ENCODE measurements around the gene FNDC8. TPM values are rescaled to one million over a fixed set of nuclear protein-coding genes. Genes with fewer than 3 reads are reported as not detected.

Gene FNDC8
- total and polyA plus RNA-seq, 9 of the 15 experiments (the other 6 are each of a cell fraction or from before 2014, with no cell fraction given), result 0.04 TPM; not detected in 8

- TF ChIP-seq MLX (CRISPR knock-in tag; conservative IDR thresholded peaks at IDR 0.05), result no peak
- TF ChIP-seq KLF1 (tag; IDR thresholded peaks at IDR 0.05), result no peak
- 0 out of 2 replicates have a peak, but pooled peaks have one; percentile 53 for TF ChIP-seq ESRRA (IDR thresholded peaks at IDR 0.05; ENCODE audit: borderline replicate concordance, low read depth)
- TF ChIP-seq HMGN3 (IDR thresholded peaks at IDR 0.05; ENCODE audit: borderline replicate concordance, extremely low read depth, insufficient read length, low read depth, low read length), result no peak
- TF ChIP-seq STAT5A (IDR thresholded peaks at IDR 0.05; ENCODE audit: borderline replicate concordance, low read length), result no peak
- no peak for TF ChIP-seq TBL1XR1 (IDR thresholded peaks at IDR 0.05; ENCODE audit: low read length in 2 of 2)
- no peak for TF ChIP-seq HMG20B (CRISPR knock-in tag; IDR thresholded peaks at IDR 0.05)
- 0 out of 4 replicates have a peak, but pooled peaks of 1 of the 2 experiments have one; percentile 28 for TF ChIP-seq TEAD1 (CRISPR knock-in tag; IDR thresholded peaks at IDR 0.05)
- peak; percentile 99 for TF ChIP-seq RB1 (IDR thresholded peaks at IDR 0.05; ENCODE audit: low read depth)
- no peak for TF ChIP-seq CEBPG (CRISPR knock-in tag; IDR thresholded peaks at IDR 0.05)
- TF ChIP-seq CEBPG (tag; conservative IDR thresholded peaks at IDR 0.05 in 1 of 2, IDR thresholded peaks at IDR 0.05 in 1 of 2), result no peak
- TF ChIP-seq E2F3 (CRISPR knock-in tag; IDR thresholded peaks at IDR 0.05), result peak; percentile 94; the same call in 1 of the 2 replicates
- no peak for TF ChIP-seq ZNF134 (CRISPR knock-in tag; conservative IDR thresholded peaks at IDR 0.05)
- TF ChIP-seq E2F6 (IDR thresholded peaks at IDR 0.05; ENCODE audit: borderline replicate concordance in 1 of 2, extremely low read depth in 1 of 2, insufficient read depth in 1 of 2, insufficient read length in 1 of 2, low read depth in 1 of 2, low read length in 1 of 2, poor library complexity in 1 of 2, severe bottlenecking in 1 of 2), result peak; percentile 51 to 92
- peak; percentile 46; the same call in 1 of the 2 replicates for TF ChIP-seq SMARCA5 (IDR thresholded peaks at IDR 0.05)
- TF ChIP-seq MITF (IDR thresholded peaks at IDR 0.05), result no peak
- no peak for TF ChIP-seq GMEB1 (CRISPR knock-in tag; IDR thresholded peaks at IDR 0.05)
- no peak for TF ChIP-seq NR2C1 (IDR thresholded peaks at IDR 0.05)
- 0 out of 2 replicates have a peak, but pooled peaks have one; percentile 33 for TF ChIP-seq NR2C1 (tag; IDR thresholded peaks at IDR 0.05)
- no peak for TF ChIP-seq PTBP1 (IDR thresholded peaks at IDR 0.05; ENCODE audit: low read depth, low read length)
- 0 out of 2 replicates have a peak, but pooled peaks have one; percentile 46 for TF ChIP-seq NFIC (IDR thresholded peaks at IDR 0.05)
- peak; percentile 38; the same call in 1 of the 2 replicates for TF ChIP-seq ZNF24 (IDR thresholded peaks at IDR 0.05)
Measured at GRCh38 chr17:35119370-35120165, 1.8 kb upstream of the FNDC8 start, which contains the start of gene RAD51D (continued).
